ENCODE data around the gene MLKL.

Gene MLKL

DNA sequence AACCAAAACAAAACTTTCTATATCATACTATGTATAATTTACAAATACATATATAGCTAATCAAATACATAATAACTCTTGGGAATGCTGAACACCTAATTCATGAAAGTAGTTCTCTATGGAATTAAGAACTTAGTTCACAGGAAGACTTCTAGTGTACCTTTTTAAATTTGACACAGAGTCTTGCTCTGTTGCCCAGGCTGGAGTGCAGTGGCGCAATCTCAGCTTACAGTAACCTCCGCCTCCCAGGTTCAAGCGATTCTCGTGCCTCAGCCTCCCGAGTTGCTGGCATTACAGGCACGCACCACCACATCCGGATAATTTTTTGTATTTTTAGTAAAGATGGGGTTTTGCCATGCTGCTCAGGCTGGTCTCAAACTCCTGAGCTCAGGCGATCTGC is 58.7 kb downstream of the MLKL start:
- no peak for DNase-seq

DNA sequence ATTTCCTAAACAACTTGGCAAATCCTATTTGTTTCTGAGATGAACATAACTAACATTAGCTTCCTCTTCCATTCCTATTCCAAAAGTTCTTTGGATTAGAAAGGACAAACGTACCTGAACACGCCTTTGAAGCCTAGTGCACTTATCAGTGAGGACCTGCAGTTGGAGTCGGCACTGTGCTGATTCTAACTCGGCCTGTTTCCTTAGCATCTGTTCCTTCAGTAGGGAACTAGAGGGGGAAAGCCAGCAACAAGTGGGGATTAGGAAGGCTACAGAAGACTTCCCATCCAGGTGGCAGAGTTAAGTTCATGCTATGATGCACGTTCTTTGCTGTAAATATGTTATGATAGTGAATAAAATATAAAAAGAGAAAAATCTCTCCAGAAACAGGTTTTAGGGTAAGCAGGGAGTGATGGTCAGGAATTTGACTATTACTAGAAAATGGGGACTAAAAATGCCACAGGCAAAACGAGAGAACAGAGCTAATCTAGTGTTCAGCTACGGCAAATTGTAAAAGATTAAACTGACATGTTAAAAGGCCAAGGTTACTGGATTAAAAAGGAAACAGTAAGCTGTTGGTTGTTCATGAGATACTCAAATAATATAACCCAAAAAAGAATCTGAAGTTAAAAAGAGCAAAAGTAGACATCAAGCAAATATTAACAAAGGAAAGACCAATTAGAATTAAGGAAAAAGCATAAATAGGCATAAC is 62.8 kb downstream of the MLKL start:
- no peak for DNase-seq

DNA sequence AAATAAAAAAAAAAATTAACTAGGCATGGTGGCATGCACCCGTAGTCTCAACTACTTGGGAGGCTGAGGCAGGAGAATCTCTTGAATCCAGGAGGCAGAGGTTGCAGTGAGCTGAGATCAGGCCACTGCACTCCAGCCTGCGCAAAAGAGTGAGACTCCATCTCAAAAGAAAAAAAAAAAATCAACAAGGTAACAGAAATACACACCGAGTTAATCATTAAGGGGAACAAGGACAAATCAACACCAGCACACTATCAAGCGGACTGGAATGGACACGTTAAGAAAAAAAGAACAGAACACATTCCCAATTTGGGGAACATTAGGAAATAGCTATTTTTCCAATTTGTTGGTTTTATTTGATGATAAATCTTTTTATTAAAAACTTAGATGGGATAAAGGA is 65.4 kb downstream of the MLKL start:
- DNase-seq = no peak

DNA sequence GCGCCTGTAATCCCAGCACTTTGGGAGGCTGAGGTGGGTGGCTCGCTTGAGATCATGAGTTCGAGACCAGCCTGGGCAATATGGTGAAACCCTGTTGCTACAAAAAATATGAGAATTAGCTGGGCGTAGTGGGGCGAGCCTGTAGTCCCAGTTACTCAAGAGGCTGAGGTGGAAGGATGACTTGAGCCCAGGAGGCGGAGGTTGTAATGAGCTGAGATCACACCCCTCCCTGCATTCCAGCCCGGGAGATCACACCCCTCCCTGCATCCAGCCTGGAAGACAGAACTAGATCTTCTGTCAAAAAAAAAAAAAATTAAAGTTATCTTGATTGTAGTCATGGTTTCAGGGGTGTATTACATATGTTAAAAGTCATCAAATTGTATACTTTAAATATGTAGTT is 67.0 kb downstream of the MLKL start:
- no peak for DNase-seq

DNA sequence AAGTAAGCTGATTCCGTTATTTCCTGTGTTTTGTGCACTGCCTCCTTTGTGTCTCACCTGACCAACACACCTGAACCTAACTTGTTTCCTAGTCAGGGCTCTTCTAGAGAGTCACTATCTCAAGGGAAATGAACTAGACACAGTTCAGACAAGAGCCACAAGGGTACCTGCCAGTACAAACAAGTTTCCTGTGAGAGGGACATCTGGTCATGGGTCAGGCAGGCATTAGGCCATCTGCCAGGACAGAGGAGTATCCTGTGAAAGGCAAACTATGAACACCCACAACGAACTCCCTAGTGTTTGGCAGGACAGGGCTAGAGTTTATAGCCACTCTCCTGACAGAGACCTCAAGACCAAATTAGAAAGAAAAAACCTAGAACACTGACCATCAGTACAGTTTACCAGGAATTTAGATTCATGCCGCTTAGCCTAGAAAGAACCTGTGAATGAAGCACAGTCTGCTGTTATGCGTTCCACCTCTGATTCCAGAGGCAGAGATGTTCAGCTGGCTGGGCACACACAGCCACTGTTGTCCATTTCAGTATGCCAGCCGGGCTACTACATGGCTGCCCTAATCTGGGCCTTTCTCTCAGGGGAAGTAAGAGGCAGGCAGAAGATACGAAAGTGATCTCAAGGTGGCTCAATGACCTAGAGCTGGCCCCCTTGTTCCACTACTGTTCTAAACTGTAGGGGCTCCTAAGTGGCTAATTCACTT is 73.0 kb downstream of the MLKL start:
- no peak for DNase-seq

DNA sequence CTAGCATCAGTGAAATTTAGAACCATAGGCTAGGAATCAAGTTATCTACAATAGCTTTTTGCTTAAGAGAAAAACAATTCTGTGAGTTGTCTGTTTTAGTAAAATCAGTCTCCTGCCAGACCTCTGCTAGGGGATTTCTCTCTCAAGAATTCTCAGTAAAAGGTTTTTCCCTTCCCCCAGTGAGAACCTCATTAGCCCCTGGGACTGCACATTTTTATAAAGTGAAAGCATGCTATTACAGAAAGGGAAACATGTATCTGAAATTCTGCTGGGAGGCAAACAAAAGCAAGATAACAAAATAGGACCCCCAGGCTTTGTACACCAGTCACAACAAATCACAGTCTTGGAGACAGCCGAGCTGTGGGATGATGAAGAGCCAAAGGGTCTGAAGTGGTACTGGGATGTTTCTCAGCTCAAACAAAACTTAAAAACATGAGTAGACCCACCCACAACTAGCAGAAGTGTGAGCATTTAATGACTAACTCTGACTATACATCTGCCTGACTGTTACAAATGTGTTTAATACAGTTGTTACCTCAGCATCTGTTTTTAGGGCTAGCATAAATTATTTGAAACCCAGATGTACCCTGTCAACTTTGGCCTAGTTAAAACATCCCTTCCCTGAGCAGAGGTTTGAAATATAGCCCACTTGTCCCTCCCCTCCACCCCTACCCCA is 73.8 kb downstream of the MLKL start:
- DNase-seq = no peak

DNA sequence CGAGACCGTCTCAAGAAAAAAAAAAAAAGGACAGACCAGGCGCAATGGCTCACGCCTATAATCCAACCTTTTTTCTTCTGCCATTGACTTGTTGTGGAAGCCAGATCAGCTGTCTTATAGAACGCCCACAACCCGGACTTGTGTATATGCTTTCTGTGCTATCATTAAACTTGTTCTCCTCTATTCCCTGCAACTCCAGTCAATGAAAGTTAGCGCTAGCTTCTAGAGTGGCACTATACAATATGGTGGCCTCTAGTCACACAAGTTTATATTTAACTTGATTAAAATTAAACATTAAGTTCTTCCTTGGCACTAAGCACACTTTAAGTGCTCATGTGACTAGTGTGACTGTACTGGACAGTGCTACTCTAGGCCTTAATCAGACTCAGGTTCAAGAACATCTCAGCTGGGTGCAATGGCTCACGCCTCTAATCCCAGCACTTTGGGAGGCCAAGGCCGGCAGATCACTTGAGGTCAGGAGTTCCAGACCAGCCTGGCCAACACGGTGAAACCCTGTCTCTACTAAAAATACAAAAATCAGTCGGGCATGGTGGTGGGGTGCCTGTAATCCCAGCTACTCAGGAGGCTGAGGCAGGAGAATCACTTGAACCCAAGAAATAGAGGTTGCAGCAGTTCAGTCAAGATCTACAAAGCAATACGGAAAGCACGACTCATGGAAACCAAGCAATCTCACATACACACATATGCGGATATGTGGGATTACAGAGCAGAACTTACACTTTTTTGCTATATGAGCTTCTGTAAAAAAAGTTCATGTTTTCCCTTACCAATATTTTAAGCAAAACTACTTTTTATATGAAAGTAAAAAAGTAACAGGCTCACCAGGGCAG is 74.9 kb downstream of the MLKL start:
- DNase-seq = no peak

DNA sequence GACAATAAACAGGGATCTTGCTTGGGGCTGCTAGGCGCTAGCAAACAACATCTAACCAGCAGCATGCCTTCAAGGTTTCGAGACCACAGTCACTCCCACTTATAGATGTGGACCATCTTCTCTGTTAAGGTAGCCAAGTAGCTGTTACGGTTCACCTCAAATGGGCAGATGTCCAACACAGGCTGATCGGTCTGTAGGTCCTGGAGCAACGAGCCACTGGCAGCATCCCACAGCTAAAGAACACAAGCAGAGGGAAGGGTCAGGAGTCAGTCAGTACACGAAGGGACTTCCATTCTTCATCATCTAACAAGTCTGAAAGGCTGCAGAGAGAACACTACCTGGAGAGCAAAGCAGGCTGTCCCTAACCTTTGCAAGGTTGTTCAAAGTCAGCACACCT is 76.8 kb downstream of the MLKL start:
- no peak for DNase-seq

DNA sequence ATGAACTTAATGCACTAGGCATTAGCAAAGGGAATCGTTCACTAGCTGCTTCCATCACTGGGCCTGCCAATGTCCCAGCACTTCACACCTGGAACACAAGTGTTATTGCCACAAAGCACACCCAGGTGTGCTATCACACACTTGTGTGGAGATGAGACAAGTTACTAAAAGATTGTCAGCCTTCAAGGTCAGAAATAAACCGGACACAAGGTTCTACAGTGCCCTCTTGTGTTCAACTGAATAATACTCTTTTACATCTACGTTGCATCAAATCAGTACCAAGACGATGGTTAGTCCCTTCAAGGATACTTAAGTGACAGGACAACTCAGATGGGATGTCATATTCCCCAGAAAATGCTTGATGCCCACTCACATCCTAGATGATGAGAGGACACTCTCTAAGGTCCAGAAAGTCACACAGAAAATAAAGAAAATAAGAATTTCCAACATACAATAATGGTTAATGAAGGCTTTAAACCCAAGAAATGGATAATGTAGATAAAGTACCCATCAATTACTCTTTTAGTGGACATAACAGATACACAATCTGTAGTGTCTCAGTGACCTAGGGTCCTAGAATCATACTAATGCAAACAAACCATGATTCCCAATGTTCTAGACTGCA is 77.3 kb downstream of the MLKL start:
- DNase-seq = no peak

DNA sequence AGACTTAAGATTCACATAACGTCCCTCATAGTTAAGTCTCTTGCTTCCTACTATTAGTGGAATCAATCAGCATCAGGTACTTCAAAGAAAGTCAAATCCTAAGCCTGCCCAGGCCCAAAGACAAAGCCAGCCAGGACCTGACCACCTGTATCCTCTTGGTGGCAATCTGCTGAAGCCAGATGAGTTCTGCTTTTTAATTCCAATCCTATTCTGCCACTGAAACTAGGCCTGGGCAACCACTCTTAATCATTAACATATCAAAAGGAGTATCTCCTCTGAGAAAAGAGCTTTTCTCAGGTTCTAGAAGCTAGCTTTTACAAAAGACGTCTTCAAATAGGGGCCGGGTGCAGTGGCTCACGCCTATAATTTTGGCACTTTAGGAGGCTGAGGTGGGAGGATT is 78.7 kb downstream of the MLKL start:
- no peak for DNase-seq
